ENCODE results near the gene TMBIM1. TPM values are rescaled to one million over a fixed set of nuclear protein-coding genes. Genes with fewer than 3 reads are reported as not detected.

The TMBIM1 gene
- total RNA-seq, 2 experiments from 2014 or later = 53.5 to 57.9 TPM

DNA sequence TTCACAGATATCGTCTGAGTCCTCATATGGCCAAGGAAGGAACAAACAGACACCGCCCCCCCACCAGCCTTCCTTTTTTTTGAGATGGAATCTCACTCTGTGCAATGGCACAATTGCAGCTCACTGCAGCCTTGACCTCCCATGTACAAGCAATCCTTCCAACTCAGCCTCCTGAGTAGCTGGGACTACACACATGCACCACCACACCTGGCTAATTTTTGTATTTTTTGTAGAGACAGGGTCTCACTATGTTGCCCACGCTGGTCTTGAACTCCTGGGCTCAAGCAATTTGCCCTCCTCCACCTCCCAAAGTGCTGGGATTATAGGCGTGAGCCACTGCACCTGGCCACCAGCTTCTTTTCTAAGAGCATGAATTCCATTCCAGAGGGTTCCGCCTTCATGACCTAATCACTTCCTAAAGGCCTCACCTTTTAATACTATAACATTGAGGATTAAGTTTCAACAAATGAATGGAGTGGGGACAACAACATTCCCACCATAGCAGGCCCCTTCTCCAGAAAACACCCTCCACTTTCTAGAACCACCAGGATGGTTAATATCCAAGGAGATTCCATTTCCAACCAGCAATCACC lies 2.2 kb upstream of the TMBIM1 start:
- Mint-ChIP-seq H3K27ac (no peak overlapping the region), H3K9me3 (no peaks in the 10 kb centered on the region), H3K4me1 (ENCODE audit: low read depth) (peaks cover 33% of the 10 kb centered on the region), H3K4me3 (no peak overlapping the region), H3K27me3 (no peaks in the 10 kb centered on the region), H3K36me3 (ENCODE audit: low read depth) (peaks cover 3% of the 10 kb centered on the region)
- POLR2A ChIA-PET = interaction anchor here (1.1 kb wide), 1 partner anchor 10 kb away, joined by 6 read pairs; no protein-coding TSS in a partner anchor
- DNase-seq (no peak), ATAC-seq (no peak)
- CTCF ChIA-PET = interaction anchor here (0.8 to 8.8 kb wide), 5 partner anchors 7 to 62 kb away, joined by 3 to 125 read pairs (median 8); partner anchors contain the start of genes AAMP, CATIP and PNKD
- TF ChIP-seq, protein P1, sequence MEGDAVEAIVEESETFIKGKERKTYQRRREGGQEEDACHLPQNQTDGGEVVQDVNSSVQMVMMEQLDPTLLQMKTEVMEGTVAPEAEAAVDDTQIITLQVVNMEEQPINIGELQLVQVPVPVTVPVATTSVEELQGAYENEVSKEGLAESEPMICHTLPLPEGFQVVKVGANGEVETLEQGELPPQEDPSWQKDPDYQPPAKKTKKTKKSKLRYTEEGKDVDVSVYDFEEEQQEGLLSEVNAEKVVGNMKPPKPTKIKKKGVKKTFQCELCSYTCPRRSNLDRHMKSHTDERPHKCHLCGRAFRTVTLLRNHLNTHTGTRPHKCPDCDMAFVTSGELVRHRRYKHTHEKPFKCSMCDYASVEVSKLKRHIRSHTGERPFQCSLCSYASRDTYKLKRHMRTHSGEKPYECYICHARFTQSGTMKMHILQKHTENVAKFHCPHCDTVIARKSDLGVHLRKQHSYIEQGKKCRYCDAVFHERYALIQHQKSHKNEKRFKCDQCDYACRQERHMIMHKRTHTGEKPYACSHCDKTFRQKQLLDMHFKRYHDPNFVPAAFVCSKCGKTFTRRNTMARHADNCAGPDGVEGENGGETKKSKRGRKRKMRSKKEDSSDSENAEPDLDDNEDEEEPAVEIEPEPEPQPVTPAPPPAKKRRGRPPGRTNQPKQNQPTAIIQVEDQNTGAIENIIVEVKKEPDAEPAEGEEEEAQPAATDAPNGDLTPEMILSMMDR (IDR thresholded peaks at IDR 0.05) = no peak
- intact Hi-C loops (cut with micrococcal nuclease) = no loop called here

GRCh38 chr2:218293715-218294429 lies 1.6 kb upstream of the TMBIM1 start:
- ChIA-PET POLR2A (interaction anchor here (0.7 to 1.1 kb wide), 3 partner anchors 9 to 111 kb away, joined by 3 to 6 read pairs (median 4); no protein-coding TSS in a partner anchor), CTCF (interaction anchor here (0.7 to 8.8 kb wide), 5 partner anchors 8 to 102 kb away, joined by 3 to 125 read pairs (median 5); partner anchors contain the start of genes AAMP, CATIP and PNKD)
- TF ChIP-seq, protein P1 (IDR thresholded peaks at IDR 0.05) = no peak
- Mint-ChIP-seq H3K27ac (peak overlapping the region; percentile 14), H3K27me3 (no peaks in the 10 kb centered on the region), H3K4me1 (ENCODE audit: low read depth) (peaks cover 38% of the 10 kb centered on the region), H3K9me3 (no peaks in the 10 kb centered on the region), H3K36me3 (ENCODE audit: low read depth) (peaks cover 3% of the 10 kb centered on the region), H3K4me3 (no peak overlapping the region)
- no peak for DNase-seq
- no peak for ATAC-seq
- intact Hi-C loops (cut with micrococcal nuclease) = no loop called here

GRCh38 chr2:218291318-218292047 lies 820 bp downstream of the TMBIM1 start:
- Mint-ChIP-seq H3K27me3 (no peaks in the 10 kb centered on the region), H3K4me3 (peak overlapping the region; percentile 88), H3K4me1 (ENCODE audit: low read depth) (peaks cover 57% of the 10 kb centered on the region), H3K9me3 (no peaks in the 10 kb centered on the region), H3K27ac (peak overlapping the region; percentile 92), H3K36me3 (ENCODE audit: low read depth) (peaks cover 10% of the 10 kb centered on the region)
- no peak for ATAC-seq
- intact Hi-C loops (cut with micrococcal nuclease) = no loop called here
- no peak for DNase-seq
- TF ChIP-seq, protein P1 (IDR thresholded peaks at IDR 0.05) = no peak
- POLR2A ChIA-PET = interaction anchor here (1.0 to 3.3 kb wide), 7 partner anchors 10 to 915 kb away, joined by 3 to 39 read pairs (median 3); partner anchors contain the start of genes AAMP, PNKD and ZFAND2B
- CTCF ChIA-PET = interaction anchor here (1.0 to 8.8 kb wide), 11 partner anchors 11 to 173 kb away, joined by 3 to 125 read pairs (median 5); partner anchors contain the start of genes AAMP, CATIP and PNKD

- POLR2A ChIA-PET = interaction anchor here (1.0 to 3.3 kb wide), 8 partner anchors 11 to 916 kb away, joined by 3 to 39 read pairs (median 4); partner anchors contain the start of genes AAMP, PNKD and ZFAND2B
- TF ChIP-seq, protein P1 (IDR thresholded peaks at IDR 0.05) = no peak
These were observed 1.7 kb downstream of the TMBIM1 start for GRCh38 chr2:218290316-218291261.

More at GRCh38 chr2:218290316-218291261, 1.7 kb downstream of the TMBIM1 start:
- Mint-ChIP-seq H3K36me3 (ENCODE audit: low read depth) (peaks cover 13% of the 10 kb centered on the region), H3K27ac (peak overlapping the region; percentile 92), H3K4me1 (ENCODE audit: low read depth) (peaks cover 66% of the 10 kb centered on the region), H3K9me3 (no peaks in the 10 kb centered on the region), H3K4me3 (peak overlapping the region; percentile 88), H3K27me3 (no peaks in the 10 kb centered on the region)
- CTCF ChIA-PET = interaction anchor here (0.9 to 8.8 kb wide), 10 partner anchors 12 to 174 kb away, joined by 3 to 125 read pairs (median 4); partner anchors contain the start of genes AAMP, CATIP and PNKD
- ATAC-seq (no peak), DNase-seq (peak; percentile 60)
- intact Hi-C loops (cut with micrococcal nuclease) = no loop called here
